ENCODE results near the gene SNIP1. TPM values are rescaled to one million over a fixed set of nuclear protein-coding genes. Genes with fewer than 3 reads are reported as not detected.

SNIP1 gene
- total RNA-seq, 1 experiment from 2014 or later = 15.1 TPM

DNA sequence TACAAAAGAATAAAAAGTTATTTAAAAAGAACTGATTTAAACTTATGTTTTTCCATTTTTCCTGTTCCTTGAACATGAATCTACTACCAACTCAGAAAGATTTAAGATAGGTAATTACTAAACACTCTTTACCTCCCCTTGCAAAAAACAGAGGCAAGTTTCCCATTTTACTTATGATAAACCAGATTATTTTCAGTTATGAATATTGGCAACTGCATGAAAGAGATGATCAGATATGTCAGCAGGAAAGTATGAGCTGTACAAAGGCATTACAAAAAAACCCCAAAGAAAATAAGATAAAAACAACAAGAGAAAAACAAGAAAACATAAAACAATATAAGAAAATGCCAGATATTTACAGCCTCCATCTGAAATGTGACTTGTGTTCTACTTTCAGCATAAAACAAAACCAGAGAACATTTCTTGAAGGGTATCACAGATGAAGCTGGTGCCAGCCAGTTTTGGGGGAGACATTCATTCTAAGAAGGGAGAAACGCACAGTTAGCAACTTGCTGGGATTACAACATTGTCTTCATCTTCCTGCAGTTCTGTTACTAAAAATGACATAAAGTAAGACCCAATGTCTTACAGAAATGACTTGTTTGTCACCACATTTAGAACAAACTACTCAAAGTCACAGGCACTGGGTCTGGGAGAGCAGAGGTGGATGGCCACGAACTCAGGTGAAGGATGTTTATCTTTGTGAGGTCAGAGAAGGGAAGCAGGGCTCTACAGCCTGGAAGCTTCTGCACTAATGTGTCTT, 60.6 kb downstream of the SNIP1 start:
- Histone ChIP-seq H2BK20ac (ENCODE audit: low read depth, low read length, poor library complexity, severe bottlenecking) (no peak overlapping the region), H3K4ac (ENCODE audit: low read depth, low read length) (no peak overlapping the region), H4K5ac (ENCODE audit: insufficient read length, low read depth, low read length) (no peak overlapping the region), H3K9me3 (ENCODE audit: control insufficient read depth, low read depth, low read length) (no peaks in the 10 kb centered on the region), H3K4me2 (ENCODE audit: insufficient read depth, insufficient read length, low read length) (no peak overlapping the region), H4K8ac (replicated peaks; ENCODE audit: insufficient read length, low read depth, low read length) (no peak overlapping the region), H3K18ac (ENCODE audit: insufficient read length, low read depth, low read length) (no peak overlapping the region), H3K79me2 (ENCODE audit: insufficient read depth, low read length) (no peaks in the 10 kb centered on the region), H2BK120ac (ENCODE audit: low read depth, low read length, poor library complexity, severe bottlenecking) (no peak overlapping the region), H3K23me2 (ENCODE audit: insufficient read length, low read depth, low read length, poor library complexity, severe bottlenecking) (no peaks in the 10 kb centered on the region), H3K23ac (ENCODE audit: insufficient read length, low read depth, low read length) (no peak overlapping the region), H3K79me1 (ENCODE audit: insufficient read depth, low read depth, low read length, poor library complexity, severe bottlenecking) (no peaks in the 10 kb centered on the region), H2BK5ac (ENCODE audit: insufficient read length, low read length) (no peak overlapping the region), H2AFZ (ENCODE audit: low read length) (no peak overlapping the region), H3K9ac (ENCODE audit: extremely low read depth, insufficient read length, low read length) (no peak overlapping the region), H3T11ph (ENCODE audit: low read length) (no peak overlapping the region), H3K4me1 (ENCODE audit: insufficient read depth, low read length) (no peaks in the 10 kb centered on the region), H2BK15ac (ENCODE audit: low read depth, low read length) (no peak overlapping the region), H2BK12ac (ENCODE audit: insufficient read length, low read depth, low read length) (no peak overlapping the region), H3K27ac (ENCODE audit: insufficient read length, low read depth, low read length) (no peak overlapping the region), H3K27me3 (ENCODE audit: insufficient read depth, low read length) (no peaks in the 10 kb centered on the region), H2AK5ac (ENCODE audit: insufficient read length, low read length) (no peak overlapping the region), H3K14ac (ENCODE audit: insufficient read depth, low read length) (no peak overlapping the region), H4K20me1 (ENCODE audit: control insufficient read depth, insufficient read depth, insufficient read length) (no peaks in the 10 kb centered on the region), H3K56ac (ENCODE audit: insufficient read length, low read depth, low read length) (no peak overlapping the region), H4K91ac (ENCODE audit: insufficient read length, low read depth, low read length) (no peak overlapping the region)
- Mint-ChIP-seq H3K27ac (no peak overlapping the region), H3K36me3 (ENCODE audit: insufficient read depth in 1 of 3, low read depth in 3 of 3) (peaks cover 4 to 33% (median 22%) of the 10 kb centered on the region in 3 experiments; a peak in 5 of 7 replicates), H3K4me1 (no peaks in the 10 kb centered on the region), H3K4me3 (no peak overlapping the region), H3K9me3 (no peaks in the 10 kb centered on the region), H3K27me3 (ENCODE audit: low read depth) (no peaks in the 10 kb centered on the region)
- no CpG with 5 or more reads among the region's 2 CpGs for WGBS (ENCODE audit: extremely low coverage, insufficient read length, low lambda C conversion rate)
- TF ChIP-seq, protein P1, sequence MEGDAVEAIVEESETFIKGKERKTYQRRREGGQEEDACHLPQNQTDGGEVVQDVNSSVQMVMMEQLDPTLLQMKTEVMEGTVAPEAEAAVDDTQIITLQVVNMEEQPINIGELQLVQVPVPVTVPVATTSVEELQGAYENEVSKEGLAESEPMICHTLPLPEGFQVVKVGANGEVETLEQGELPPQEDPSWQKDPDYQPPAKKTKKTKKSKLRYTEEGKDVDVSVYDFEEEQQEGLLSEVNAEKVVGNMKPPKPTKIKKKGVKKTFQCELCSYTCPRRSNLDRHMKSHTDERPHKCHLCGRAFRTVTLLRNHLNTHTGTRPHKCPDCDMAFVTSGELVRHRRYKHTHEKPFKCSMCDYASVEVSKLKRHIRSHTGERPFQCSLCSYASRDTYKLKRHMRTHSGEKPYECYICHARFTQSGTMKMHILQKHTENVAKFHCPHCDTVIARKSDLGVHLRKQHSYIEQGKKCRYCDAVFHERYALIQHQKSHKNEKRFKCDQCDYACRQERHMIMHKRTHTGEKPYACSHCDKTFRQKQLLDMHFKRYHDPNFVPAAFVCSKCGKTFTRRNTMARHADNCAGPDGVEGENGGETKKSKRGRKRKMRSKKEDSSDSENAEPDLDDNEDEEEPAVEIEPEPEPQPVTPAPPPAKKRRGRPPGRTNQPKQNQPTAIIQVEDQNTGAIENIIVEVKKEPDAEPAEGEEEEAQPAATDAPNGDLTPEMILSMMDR (conservative IDR thresholded peaks at IDR 0.05) = no peak
- no peak for DNase-seq

All from H9 (cell line).